Pancreas (tissue), 10 donors: ENCODE results near the gene PCDH1. TPM values are rescaled to one million over a fixed set of nuclear protein-coding genes. Genes with fewer than 3 reads are reported as not detected.

Experiments used
- ATAC-seq, 4 donors: fragments of 200-7000 bp; cut with Tn5 transposase; one replicate each; pipeline versions ENCODE4 v1.8.0 to v1.9.1; 2020; ENCODE audit warnings: mild to moderate bottlenecking in 4 of 4, moderate library complexity in 4 of 4
- DNase-seq, 6 donors: peaks; one replicate each; pipeline ENCODE4 v3.0.0-alpha.2; 2020
- FAIRE-seq: peaks from 2 replicates; lab custom pipeline; 2012; peaks lifted over from hg19 to GRCh38; lab: Jason Lieb, UNC
- H3K27ac ChIP-seq, 4 donors: fragments of 200-600 bp; sonication (generic); 1 replicate in 3 of 4; 2 replicates in 1 of 4; pipeline versions ENCODE4 v1.5.0 to v1.8.0; 2020
- H3K27me3 ChIP-seq, 4 donors: fragments of 200-600 bp; one replicate each; pipeline ENCODE4 v1.8.0; 2021
- H3K36me3 ChIP-seq, 3 donors: fragments of 200-600 bp; sonication (generic) in 1 of 3; one replicate each; pipeline versions ENCODE4 v1.5.0 to v1.8.0; 2020 to 2021
- H3K4me1 ChIP-seq, 3 donors: fragments of 200-600 bp; one replicate each; pipeline ENCODE4 v1.8.0; 2021
- H3K4me3 ChIP-seq, 4 donors: fragments of 200-600 bp; sonication (generic) in 2 of 4; one replicate each; pipeline versions ENCODE4 v1.5.0 to v1.8.0; 2020 to 2021
- H3K9me3 ChIP-seq, 4 donors: fragments of 200-600 bp; one replicate each; pipeline ENCODE4 v1.8.0; 2021
- WGBS, 2 donors: extraction: QIAGEN DNeasy Blood & Tissue Kit; methylation state at CpG; one replicate each; pipeline ENCODE4 v1.1.7; 2013; 5-methylcytosine and 5-hydroxymethylcytosine counted together
- intact Hi-C, 3 donors: fragments of 100-400 bp; cut with DNase I; formaldehyde crosslinking; loops; one replicate each; pipeline versions ENCODE4 v1.11.1 to v1.14.2; 2022
- polyA plus RNA-seq, 2 donors: library from polyadenylated mRNA; stranded (reverse); fragments of 200-250 nt; gene quantifications; one replicate each; pipeline ENCODE4 v1.2.3, GENCODE V29; 2013
- total RNA-seq, 6 donors: library from RNA; stranded (reverse); fragmentation: NEBNext Ultra II Directional in 4 of 6; extraction: Animal tissue kit (Norgen Biotek cat#: 25700) in 4 of 6; gene quantifications; one replicate each; pipeline versions ENCODE4 v1.2.1 to v1.2.4, GENCODE V29; 2021 to 2023
- TF ChIP-seq, protein P1 (sequence below), 4 donors: fragments of 200-600 bp; sonication (generic) in 3 of 4; IDR thresholded peaks; one replicate each; pipeline versions ENCODE4 v1.5.0 to v1.8.0; 2021; ENCODE audit warnings: antibody characterized with exemption in 4 of 4
- donor health status: healthy with polysubstance abuse.
- donor health status: DM: no; HTN: no; CAD: no; lungs with moderate emphysema.
- donor health status: DM: no; HTN: no; CAD: no.
- donor health status: control.
- donor health status: control.
- donor health status: Bipolar disorder and iron deficiency.
- donor health status: DM: yes; HTN: yes; CAD: no.
- donor health status: DM: no; HTN: no; CAD: no.
- donor health status: DM: no; HTN: no; CAD: no.
- donor health status: DM: yes; HTN: yes; CAD: no.

Gene PCDH1
- total and polyA plus RNA-seq, 8 donors: 6.8 to 30.7 (median 13.4) TPM

DNA sequence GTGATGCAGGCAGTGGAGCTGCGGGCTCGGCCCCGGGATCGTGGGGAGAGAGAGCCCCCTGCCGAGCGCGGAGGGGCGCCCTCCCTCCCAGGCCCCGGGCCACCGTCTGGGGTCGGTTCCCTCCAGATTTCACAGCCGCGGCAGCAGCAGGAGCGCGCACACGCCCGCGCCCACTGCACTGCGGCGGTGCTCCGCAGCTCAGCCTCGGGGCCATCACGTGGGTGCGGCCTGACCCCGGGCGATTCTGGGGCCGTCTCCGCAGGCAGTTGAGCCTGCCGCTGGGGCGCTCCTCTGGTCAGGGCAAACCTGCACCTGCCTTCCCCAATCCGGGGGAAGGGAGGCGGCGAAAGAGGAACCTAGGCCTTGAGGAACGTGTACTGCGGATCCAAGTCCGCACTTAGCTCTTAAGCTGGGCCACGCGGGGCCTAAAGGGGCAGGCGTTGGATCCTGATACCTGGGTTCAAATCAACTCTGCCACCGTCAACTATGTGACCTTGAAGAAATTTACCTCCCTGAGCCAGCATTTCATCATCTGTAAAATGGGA lies 36.1 kb upstream of the PCDH1 start:
- no peaks in the 10 kb centered on the region for H3K9me3 ChIP-seq
- intact Hi-C loops: no loop called here
- no peak for FAIRE-seq
- WGBS, 2 donors: 11 to 12% methylated on average over 37 to 40 of the region's 40 CpGs
- peak; percentile 38 to 93 (median 86) for ATAC-seq
- peak overlapping the region in 2 of 4 donors; percentile 17 to 37 for H3K4me3 ChIP-seq
- H3K36me3 ChIP-seq: no peaks in the 10 kb centered on the region
- TF ChIP-seq, protein P1, sequence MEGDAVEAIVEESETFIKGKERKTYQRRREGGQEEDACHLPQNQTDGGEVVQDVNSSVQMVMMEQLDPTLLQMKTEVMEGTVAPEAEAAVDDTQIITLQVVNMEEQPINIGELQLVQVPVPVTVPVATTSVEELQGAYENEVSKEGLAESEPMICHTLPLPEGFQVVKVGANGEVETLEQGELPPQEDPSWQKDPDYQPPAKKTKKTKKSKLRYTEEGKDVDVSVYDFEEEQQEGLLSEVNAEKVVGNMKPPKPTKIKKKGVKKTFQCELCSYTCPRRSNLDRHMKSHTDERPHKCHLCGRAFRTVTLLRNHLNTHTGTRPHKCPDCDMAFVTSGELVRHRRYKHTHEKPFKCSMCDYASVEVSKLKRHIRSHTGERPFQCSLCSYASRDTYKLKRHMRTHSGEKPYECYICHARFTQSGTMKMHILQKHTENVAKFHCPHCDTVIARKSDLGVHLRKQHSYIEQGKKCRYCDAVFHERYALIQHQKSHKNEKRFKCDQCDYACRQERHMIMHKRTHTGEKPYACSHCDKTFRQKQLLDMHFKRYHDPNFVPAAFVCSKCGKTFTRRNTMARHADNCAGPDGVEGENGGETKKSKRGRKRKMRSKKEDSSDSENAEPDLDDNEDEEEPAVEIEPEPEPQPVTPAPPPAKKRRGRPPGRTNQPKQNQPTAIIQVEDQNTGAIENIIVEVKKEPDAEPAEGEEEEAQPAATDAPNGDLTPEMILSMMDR (IDR thresholded peaks at IDR 0.05): no peak
- DNase-seq: peak in 4 of 6 donors; percentile 26 to 71 (median 48)
- H3K27me3 ChIP-seq: no peaks in the 10 kb centered on the region
- no peaks in the 10 kb centered on the region for H3K4me1 ChIP-seq
- H3K27ac ChIP-seq: no peak overlapping the region

DNA sequence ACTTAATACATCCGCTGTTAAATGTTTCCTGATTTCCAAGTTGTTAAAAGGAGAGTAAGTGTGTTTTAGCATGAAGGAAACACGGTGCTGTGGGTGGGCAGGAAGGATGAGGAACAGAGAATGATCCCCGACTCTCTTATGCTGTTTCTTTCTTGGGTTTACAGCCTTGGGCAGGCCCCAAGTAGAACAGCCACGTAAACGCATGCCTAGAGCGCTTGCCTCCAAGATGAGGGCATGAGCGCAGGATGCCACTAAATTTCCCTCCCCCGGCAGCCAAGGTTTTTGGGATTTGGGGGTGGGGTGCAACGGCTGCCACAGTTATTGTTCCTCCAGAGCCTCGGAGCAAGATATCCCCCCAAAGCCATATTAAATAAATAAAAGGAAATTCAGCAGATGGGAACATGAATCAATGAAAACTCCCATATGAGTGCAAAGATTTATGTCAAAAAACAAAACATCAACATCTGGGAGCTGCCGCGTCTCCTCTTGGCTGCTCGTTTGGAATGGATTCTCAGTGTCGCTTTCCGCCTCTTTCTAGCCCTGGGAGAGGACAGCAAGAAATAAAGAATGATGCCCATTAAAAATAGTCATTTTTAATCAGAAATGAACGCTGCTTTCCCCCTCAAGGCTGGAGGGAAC lies 35.5 kb upstream of the PCDH1 start:
- ATAC-seq: no peak
- Histone ChIP-seq H3K9me3 (no peaks in the 10 kb centered on the region), H3K4me3 (peak overlapping the region in 2 of 4 donors; percentile 17 to 37), H3K36me3 (no peaks in the 10 kb centered on the region), H3K27ac (no peak overlapping the region), H3K4me1 (no peaks in the 10 kb centered on the region), H3K27me3 (no peaks in the 10 kb centered on the region)
- intact Hi-C loops: no loop called here
- no peak for FAIRE-seq
- DNase-seq: no peak
- TF ChIP-seq, protein P1 (IDR thresholded peaks at IDR 0.05): no peak
- WGBS, 2 donors: 27 to 32% methylated on average over 16 of the region's 16 CpGs

DNA sequence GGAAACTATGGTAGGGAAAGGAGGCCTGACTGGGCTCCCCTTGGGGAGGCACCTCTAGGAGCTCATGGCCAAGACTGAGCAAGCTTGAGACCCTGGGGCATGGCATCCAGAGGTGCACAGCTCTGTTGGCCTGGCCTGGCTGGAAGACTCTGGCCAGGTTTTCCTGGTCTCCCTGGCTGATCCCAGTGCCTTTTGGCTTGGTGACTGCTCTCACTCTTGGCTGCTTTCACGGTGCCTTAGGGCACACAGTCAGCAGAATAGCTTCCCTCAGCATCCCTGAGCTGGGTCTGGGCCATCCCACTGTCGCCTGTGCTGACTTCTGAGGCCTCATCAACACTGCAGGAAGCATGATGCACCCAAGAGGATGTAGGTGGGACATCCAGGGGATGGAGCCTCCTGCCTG lies 32.1 kb upstream of the PCDH1 start:
- Histone ChIP-seq H3K36me3 (no peaks in the 10 kb centered on the region), H3K9me3 (no peaks in the 10 kb centered on the region), H3K27ac (no peak overlapping the region), H3K27me3 (no peaks in the 10 kb centered on the region), H3K4me1 (no peaks in the 10 kb centered on the region), H3K4me3 (no peak overlapping the region)
- ATAC-seq (no peak), FAIRE-seq (no peak), DNase-seq (no peak)
- TF ChIP-seq, protein P1 (IDR thresholded peaks at IDR 0.05): no peak
- intact Hi-C loops: no loop called here
- WGBS, 2 donors: 65 to 67% methylated on average over 2 of the region's 2 CpGs

DNA sequence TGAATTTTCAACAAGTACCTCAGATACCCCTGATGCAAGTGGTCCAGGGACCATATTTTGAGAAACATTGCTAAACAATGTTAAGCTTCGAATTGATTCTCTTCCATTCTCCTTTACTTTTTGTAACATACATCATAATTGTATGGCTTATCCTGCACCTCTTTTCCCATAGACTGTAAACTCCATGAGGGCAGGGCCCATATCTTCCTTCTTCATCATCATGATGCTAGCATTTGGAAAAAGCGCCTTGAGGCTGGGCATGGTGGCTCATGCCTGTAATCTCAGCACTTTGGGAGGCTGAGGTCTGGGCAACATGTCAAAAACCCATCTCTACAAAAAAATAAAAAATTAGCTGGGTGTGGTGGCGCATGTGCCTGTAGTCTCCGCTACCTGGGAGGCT lies 31.0 kb upstream of the PCDH1 start:
- H3K4me3 ChIP-seq: no peak overlapping the region
- ATAC-seq: no peak
- H3K36me3 ChIP-seq: no peaks in the 10 kb centered on the region
- no peaks in the 10 kb centered on the region for H3K4me1 ChIP-seq
- H3K27ac ChIP-seq: no peak overlapping the region
- 76 to 93% methylated on average over 4 of the region's 4 CpGs for WGBS, 2 donors
- TF ChIP-seq, protein P1 (IDR thresholded peaks at IDR 0.05): no peak
- FAIRE-seq: no peak
- intact Hi-C loops: no loop called here
- H3K9me3 ChIP-seq: no peaks in the 10 kb centered on the region
- H3K27me3 ChIP-seq: no peaks in the 10 kb centered on the region
- no peak for DNase-seq

DNA sequence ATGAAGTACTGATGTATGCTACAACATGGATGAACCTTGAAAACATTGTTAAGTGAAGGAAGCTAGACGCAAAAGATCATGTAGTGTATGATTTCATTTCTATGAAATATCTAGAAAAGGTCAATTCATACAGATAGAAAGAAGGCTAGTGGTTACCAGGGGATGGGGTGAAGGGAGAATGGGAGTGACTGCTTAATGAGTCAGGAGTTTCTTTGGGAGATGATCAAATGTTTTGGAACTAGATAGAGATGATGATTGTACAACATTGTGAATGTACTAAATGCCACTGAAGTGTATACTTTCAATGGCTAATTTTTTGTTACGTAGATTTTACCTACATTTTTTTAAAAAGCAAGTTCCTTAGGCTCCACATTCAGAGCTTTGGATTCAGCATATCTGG lies 30.6 kb upstream of the PCDH1 start:
- Histone ChIP-seq H3K9me3 (no peaks in the 10 kb centered on the region), H3K36me3 (no peaks in the 10 kb centered on the region), H3K4me1 (no peaks in the 10 kb centered on the region), H3K27ac (no peak overlapping the region), H3K4me3 (no peak overlapping the region), H3K27me3 (no peaks in the 10 kb centered on the region)
- TF ChIP-seq, protein P1 (IDR thresholded peaks at IDR 0.05): no peak
- DNase-seq: no peak
- intact Hi-C loops: no loop called here
- no peak for FAIRE-seq
- ATAC-seq: no peak
- 79 to 91% methylated on average over 2 of the region's 2 CpGs for WGBS, 2 donors
